Skin of body (tissue), 2 donors: ENCODE results near the gene UBAC2. TPM values are rescaled to one million over a fixed set of nuclear protein-coding genes. Genes with fewer than 3 reads are reported as not detected.

ENCODE experiments used
- DNase-seq: peaks from one replicate; lab custom pipeline; 2025; lab: John Stamatoyannopoulos, UW
- total RNA-seq: library from RNA; depleted of rRNA; stranded (reverse); fragments of >200 nt; gene quantifications from one replicate; pipeline ENCODE4 v1.2.3, GENCODE V29; 2014

The UBAC2 gene
- total RNA-seq, 1 donor from 2014 or later, result 57.1 TPM

GRCh38 chr13:99334221-99334620 lies 133.6 kb downstream of the UBAC2 start:
- no peak for DNase-seq

- no peak for DNase-seq
Observed at GRCh38 chr13:99335087-99335486, 134.4 kb downstream of the UBAC2 start.

- peak; percentile 41 for DNase-seq
Observed at GRCh38 chr13:99335603-99336002, 134.9 kb downstream of the UBAC2 start.

GRCh38 chr13:99339230-99339721 lies 138.6 kb downstream of the UBAC2 start:
- DNase-seq, result no peak

GRCh38 chr13:99339736-99340397 lies 139.2 kb downstream of the UBAC2 start:
- no peak for DNase-seq

GRCh38 chr13:99340638-99341037 lies 140.0 kb downstream of the UBAC2 start:
- no peak for DNase-seq

- DNase-seq, result no peak
Observed at GRCh38 chr13:99341969-99342722, 141.5 kb downstream of the UBAC2 start.

- DNase-seq, result no peak
Observed at GRCh38 chr13:99342723-99343315, 142.2 kb downstream of the UBAC2 start.

GRCh38 chr13:99344610-99345208 lies 144.1 kb downstream of the UBAC2 start:
- DNase-seq, result no peak

- no peak for DNase-seq
Observed at GRCh38 chr13:99345345-99345744, 144.7 kb downstream of the UBAC2 start.

- DNase-seq, result peak; percentile 35
Observed at GRCh38 chr13:99346335-99347042, 145.8 kb downstream of the UBAC2 start.

GRCh38 chr13:99347335-99347878 lies 146.8 kb downstream of the UBAC2 start:
- DNase-seq, result no peak

GRCh38 chr13:99347911-99348451 lies 147.3 kb downstream of the UBAC2 start:
- DNase-seq, result no peak

- DNase-seq, result no peak
Observed at GRCh38 chr13:99350191-99350590, 149.5 kb downstream of the UBAC2 start.

- no peak for DNase-seq
Observed at GRCh38 chr13:99351772-99352171, 151.1 kb downstream of the UBAC2 start.

- DNase-seq, result no peak
Observed at GRCh38 chr13:99352351-99353245, 151.9 kb downstream of the UBAC2 start.

- no peak for DNase-seq
Observed at GRCh38 chr13:99353246-99353600, 152.6 kb downstream of the UBAC2 start.

- DNase-seq, result no peak
Observed at GRCh38 chr13:99353836-99354235, 153.2 kb downstream of the UBAC2 start.

- DNase-seq, result no peak
Observed at GRCh38 chr13:99354371-99354951, 153.8 kb downstream of the UBAC2 start.
